Measurements from ENCODE around the gene HERPUD1.
"Not testable (repeated sequence)": the region's sequence is repeated elsewhere in the genome, so short reads cannot be mapped to it uniquely, and the experiment has no call there.

Gene HERPUD1

DNA sequence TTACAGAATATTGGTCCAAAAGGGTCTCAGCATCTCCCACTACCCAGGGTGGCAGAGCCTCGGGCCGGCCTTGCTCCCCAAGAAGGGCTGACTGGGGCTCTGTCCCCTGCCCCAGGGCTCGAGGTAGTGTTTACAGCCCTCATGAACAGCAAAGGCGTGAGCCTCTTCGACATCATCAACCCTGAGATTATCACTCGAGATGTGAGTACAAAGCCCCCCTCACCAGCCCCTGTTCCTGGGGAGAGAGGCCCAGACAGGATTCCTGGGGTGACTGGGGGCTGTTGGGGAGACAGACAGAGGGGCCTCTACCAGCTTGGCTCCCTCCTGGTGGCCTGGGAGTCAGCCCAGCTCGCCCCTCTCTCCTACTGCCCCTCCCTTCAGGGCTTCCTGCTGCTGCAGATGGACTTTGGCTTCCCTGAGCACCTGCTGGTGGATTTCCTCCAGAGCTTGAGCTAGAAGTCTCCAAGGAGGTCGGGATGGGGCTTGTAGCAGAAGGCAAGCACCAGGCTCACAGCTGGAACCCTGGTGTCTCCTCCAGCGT is 51.3 kb downstream of the HERPUD1 start:
- no peak for FAIRE-seq

DNA sequence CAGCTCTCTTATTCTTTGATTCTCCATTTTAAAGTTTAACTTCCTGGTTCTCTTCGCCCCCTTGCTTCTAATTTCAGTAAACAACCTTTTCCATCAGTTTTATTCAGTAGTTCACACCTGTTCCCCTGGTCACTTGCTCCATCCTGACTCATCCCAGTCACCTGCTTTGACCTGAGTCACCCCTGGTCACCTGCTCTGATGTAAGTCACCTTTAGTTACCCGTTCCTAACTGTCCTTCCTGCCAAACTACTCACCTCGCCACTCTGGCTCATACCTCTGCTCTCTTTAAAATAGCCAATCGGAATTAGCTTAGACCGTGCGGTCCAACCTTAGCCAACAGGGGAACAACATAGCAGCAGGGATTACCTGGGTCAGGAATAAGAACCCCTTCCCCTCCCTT is 52.7 kb downstream of the HERPUD1 start:
- no peak for FAIRE-seq

DNA sequence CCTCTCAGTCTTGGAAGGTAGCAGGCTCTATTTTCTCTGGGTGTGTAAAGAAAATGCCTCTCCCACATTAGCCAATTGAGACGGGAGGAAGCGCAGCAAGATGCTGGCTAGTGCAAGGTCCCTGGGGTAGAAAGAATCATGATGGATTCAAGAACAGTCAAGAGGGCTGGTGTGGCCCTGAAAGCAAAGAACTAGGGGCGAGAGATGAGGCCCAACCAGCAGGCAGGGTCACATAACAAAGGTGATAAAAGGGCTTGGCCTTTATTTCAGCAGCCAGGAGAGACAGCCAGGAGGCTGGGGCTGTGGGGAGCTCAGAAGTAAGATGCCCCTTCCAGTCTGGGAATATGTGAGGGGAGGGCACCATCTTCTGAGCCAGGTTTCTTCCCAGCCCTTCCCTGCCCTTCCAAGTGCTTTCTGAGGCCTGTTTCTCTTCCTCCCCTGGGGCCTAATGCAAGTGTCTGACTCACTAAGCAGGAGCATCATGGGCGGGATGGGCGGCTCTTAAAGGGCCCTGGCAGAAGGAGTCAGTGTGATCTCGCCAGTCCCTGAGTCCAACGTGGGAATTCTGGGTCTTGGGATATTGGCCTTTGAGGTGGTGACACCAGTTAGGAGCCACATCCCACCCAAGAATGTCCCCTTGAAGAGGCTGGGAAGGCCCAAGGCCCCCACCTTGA is 53.5 kb downstream of the HERPUD1 start:
- no peak for FAIRE-seq

DNA sequence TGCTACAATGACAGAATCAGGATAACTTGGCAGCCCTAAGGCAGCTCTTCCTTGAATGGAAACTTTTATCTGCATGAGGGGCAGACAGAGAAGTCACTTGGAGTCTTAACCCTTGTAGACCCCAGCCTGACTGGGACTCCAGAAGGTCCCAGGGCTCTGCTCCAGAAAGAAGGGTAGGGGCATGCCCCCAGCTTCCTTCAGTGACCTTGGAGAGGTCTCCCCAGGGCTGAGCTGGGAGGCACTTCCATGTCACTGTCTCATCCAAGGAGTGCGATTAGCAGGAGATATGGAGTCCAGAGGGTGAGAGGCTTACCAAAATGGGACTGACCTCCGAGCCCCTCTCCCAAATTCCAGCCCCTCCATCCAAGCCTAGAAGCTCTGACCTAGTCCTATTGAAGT is 54.0 kb downstream of the HERPUD1 start:
- FAIRE-seq = no peak

DNA sequence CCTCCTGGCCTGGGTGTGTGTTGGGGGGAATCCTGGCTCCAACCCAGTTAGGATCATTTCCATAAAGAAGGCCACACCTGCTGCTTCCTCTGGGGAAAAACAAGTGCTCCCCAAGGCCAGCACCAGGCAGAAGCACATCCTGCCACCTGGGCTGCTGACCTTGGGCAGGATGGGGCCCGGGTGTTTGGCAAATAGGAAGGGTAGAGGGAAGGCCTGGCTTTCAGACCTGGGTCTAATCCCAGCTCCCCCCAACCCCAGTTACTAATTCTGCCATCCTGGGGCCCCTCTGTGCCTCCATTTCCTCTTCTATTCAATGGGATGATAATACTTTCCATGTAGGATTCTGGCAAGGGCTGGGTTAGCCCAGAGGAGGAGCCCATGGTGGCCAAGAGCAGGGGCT is 54.4 kb downstream of the HERPUD1 start:
- FAIRE-seq = no peak

DNA sequence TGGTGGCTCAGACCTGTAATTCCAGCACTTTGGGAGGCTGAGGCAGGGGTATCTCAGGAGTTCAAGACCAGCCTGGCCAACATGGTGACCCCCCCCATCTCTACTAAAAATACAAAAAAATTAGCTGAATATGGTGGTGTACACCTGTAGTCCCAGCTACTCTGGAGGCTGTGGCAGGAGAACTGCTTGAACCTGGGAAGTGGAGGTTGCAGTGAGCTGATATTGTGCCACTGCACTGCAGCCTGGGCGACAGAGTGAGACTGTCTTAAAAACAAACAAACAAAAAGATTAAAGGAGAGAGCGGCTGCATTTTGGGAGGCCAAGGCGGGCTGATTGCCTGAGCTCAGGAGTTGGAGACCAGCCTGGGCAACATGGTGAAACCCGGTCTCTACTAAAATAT is 55.0 kb downstream of the HERPUD1 start:
- not testable (repeated sequence) for FAIRE-seq

DNA sequence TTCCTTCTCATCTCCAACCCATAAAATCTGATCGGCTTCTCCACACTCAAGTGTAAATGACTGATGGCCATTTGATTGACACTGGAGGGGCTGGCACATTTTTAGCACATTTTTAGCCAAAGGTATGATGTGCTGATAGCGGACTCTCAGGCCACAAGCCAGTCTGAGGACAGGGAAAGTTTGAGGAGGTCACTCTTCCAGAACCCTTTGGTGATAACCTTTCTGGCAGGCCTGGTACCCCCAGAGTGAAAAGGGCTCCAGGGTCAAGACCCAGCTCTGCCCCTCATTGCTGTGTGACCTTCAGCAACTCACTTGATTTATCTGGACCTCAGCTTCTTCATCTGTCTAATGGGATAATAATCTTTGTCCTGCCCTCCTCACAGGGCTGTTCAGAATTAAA is 55.8 kb downstream of the HERPUD1 start:
- no peak for FAIRE-seq

DNA sequence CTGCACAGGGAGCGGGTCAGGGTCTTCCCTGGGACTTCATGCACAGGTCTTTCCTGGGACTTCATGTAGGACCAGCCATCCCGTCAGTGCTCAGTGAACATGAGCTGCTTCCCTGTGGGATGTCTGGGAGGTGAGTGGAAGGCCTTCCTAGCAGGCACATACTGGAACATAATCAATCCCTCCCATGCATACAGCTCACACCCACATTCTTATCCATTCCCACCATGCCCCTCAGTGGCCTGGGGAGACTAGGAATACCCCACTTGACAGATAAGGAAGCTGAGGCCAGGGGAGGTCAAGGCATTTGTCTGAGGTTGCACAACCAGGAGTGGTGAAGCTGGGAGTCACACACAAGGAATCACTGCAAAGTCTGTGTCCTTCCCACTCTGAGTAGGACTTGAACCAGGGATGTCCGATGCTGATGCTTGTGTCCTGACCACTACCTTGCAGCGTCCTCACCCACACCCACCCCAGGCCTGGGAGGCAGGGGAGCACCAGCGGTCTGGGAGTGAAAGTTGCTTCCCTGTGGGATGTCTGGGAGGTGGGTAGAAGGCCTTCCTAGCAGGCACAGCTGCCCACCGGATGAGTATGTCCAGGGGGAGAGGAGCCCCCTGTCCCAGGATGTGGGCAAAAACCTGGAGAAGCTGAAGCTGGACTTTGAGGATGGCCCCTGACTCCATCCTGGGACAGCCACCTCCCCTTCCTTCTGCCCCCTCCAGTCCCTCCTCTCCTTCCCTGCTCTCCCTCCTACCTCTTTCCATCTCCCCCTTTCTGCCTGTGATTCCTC is 56.4 kb downstream of the HERPUD1 start:
- FAIRE-seq = no peak

DNA sequence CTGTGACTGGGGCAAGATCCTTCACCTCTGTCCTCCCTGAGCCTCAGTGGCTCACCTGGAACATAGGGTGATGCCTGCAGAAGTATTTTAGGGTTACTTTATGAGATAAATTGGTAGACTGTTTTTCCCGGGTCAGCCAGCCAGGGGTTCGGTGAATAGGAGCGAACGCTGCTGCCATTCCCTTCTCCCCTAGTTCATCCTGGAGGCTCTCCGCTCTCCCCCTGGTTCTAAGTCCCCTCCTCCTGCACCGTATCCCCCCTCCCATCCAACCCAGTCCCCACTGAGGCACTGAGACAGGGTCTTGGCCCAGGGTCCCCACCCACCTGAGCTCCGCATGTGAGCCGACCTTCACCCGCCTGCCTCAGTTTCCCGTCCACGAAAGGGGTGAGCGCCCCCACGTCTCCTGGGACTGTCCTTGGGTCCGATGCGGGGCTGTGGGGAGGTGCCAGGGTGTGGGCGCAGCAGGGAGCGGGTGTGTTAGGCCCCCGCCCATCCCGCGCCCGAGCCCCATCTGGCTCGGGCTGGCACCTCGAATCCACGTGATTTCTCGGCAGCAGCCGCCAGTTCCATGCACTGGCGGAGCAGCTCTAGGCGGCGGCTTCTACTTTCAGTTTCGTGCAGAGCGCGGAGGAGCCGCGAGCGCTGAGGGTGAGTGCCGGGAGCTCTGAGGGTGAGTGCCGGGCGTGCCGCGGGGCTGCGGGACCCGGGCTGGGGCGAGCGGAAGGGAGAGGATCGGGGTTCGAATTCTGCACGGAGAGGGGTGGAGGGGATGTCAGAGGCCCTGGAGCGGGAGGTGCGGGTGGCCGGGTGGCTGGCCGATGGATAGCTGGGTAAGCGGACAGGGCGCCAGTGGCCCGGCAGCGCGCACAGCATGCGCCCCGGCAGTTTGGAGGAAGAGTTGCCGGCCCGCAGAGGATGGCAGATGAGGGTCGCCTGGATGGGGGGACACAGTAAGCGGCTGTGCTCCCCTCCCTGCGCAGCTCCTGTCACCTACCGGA is 57.3 kb downstream of the HERPUD1 start, which contains the start of gene NLRC5:
Gene NLRC5 (plus strand): TSS at position 610 of the 998 bp plus-strand sequence. CDS start 31,156 bp downstream, outside the sequence.
- FAIRE-seq = no peak

DNA sequence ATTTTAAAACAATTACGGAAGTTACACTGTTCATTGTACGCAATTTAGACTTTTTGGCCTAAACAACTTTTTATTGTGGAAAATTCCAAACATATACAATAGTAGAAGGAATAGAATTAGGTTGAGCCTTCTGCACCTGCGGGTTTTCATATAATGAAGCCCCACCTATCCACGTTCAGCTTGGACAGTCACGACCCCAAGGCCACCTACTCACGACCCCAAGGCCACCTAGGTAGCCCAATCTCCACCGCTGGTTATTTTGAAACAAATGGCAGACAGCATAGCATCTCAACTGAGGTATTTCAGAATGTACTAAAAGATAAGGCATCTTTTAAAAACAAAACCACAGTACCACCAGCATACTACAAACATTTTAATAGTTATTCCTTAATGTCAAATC is 58.0 kb downstream of the HERPUD1 start:
- no peak for FAIRE-seq

DNA sequence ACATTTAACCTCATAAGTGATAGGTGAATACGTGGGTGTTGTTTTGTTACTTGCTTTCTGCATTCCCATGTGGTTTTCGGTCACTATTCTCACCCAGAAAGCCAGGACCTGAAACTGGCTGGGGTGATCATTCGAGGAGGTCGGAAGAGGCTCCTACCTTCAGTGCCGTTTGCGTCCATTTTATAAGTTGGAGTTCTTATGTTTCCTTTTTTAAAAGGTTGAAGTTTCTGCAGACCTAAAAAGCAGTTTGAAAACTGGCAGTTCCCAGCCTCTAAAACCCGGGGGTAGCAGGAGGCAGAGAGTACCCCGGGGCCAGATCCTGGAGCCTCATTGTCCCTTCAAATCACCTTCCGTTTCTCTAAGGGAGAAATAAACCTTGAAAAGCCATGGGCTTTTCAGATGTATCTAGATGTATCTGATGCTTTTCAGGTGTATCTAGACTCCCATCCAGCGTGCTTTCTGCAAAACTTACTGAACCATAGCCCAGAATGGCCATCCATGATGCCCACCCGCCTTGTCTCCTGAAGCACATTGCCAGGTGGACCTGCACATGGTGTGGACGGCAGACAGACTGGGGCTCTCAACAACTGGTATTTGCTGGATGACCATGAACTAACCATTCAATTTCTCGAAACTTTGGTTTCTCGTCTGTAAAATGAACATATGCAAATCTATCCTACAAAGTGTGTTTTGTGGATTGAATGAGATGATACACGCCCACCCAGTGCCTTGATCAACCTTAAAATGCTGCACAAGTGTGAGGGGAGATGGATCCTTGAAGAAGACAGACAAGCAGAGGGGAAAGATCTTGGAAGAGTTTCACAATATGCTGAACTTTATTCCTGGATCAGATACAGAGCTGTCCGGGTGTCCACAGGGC is 58.7 kb downstream of the HERPUD1 start:
- no peak for FAIRE-seq

DNA sequence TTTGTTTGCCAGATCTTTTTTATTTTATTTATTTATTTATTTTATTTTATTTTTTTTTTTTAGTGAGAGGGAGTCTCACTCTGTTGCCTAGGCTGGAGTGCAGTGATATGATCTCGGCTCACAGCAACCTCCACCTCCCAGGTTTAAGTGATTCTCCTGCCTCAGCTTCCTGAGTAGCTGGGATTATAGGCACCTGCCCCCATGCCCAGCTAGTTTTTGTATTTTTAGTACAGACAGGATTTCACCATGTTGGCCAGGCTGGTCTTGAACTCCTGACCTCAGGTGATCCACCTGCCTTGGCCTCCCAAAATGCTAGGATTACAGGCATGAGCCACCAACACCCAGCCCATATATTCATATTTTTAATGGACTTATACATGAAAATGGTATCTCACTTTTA is 60.5 kb downstream of the HERPUD1 start:
- not testable (repeated sequence) for FAIRE-seq

DNA sequence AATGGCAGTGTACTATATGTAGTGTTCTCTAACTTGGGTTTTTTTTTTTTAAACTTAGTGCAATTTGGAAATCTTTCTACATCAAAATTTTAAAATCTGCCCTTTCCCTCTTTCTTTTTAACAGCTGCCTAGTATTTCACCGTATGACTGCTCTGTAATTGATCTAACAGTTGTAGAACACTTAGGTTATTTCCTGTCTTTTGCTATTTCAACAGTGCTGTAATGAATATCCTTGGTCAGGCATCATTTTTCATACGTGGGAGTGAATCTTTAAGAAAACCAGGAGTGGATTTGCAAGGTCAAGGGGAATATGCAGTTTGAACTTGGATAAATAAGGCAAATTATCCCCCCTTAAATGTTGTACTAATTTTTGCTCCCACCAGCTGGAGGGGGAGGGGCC is 61.3 kb downstream of the HERPUD1 start:
- FAIRE-seq = no peak

DNA sequence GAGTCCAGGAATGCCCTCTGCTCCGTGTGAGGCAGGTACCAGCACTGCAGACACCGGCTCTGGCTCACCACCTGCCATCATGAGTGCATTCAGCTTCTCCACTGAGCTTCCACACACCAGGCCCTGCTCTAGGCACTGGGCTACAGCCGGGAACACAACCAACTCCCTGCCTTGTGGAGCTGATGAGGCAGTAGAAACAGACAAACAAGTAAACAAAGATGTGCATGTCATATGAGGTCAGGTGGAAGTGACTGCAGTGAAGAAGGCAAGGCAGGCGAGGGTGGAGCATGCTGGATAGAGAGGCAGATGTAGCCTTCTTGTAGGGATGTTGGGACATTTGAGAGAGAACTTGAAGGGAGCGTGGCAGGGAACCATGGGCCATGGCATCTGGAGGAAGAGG is 62.4 kb downstream of the HERPUD1 start:
- FAIRE-seq = no peak
